AML-193 (cell line): ENCODE measurements around the gene AFAP1L1.
A peak's percentile ranks its signal among the peaks of the same experiment; 100 is the strongest.

Experiments used
- DNase-seq, 2 experiments: peaks; one replicate each; lab custom pipeline; 2025; lab: John Stamatoyannopoulos, UW

The AFAP1L1 gene

DNA sequence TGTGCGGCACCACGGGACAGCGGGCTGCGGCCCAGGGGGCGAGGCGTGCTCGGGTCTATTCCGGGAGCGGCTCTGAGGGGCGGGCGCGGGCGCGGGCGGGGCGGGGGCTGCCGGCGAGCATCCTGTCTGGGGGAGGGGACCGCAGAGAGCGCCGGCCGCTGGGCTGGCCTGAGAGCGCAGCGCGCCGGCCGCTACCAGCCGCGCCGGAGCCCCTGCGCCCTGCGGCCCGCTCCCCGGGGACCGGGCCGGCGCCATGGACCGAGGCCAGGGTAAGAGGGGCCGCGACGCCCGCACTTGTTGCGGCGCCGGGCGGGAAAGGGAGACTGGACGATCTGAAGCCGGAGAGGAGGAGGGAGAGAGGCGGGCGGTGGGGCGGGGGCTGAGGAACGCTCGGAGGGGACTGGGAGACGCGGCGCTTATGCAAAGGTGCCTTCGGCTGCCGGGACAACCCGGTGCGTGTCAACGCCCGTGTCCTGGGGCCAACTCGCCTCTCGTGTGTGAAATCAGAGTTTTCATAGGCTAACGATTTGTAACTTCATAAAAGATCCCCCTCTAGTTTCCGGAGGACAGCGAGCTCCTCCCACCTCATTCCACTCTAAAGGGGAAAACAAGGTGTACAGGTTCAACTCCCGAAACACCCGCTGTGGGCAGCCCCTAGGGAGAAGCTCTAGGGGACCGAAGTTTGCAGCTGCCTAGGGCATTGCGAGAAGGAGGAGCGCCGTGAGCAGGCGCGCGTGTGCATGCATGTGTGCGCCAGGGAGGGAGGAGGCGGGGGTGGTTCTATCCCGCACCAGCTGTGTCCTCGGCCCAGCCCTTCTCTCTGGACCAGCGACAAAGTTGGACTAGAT is at the start of gene AFAP1L1:
Gene AFAP1L1, plus strand, starts transcription at position 144 of the 848 bp plus-strand sequence. Its CDS starts 110 bp downstream, at position 254.
- no peak for DNase-seq

GRCh38 chr5:149223081-149223848 is 48.4 kb upstream of the AFAP1L1 start:
- DNase-seq, result no peak

DNA sequence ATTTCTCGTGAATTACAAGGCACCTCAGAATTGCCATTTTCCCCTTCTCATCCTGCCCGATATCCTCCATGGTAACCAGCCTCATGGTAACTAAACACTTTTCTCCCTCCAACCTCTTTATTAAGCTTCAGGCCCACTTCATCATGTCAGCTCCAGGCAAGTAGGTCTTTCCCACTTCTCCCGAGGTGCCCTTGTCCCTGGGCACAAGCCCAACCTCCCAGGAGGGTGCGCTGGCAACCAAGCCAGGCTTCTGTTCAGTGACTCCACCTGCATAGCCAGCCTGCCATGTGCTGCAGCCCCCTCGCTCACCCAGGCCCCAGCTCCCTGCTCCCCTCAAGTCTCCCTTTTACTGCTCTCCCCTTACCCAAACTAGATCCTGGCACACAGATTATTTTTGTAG is 47.4 kb upstream of the AFAP1L1 start:
- DNase-seq, result no peak

DNA sequence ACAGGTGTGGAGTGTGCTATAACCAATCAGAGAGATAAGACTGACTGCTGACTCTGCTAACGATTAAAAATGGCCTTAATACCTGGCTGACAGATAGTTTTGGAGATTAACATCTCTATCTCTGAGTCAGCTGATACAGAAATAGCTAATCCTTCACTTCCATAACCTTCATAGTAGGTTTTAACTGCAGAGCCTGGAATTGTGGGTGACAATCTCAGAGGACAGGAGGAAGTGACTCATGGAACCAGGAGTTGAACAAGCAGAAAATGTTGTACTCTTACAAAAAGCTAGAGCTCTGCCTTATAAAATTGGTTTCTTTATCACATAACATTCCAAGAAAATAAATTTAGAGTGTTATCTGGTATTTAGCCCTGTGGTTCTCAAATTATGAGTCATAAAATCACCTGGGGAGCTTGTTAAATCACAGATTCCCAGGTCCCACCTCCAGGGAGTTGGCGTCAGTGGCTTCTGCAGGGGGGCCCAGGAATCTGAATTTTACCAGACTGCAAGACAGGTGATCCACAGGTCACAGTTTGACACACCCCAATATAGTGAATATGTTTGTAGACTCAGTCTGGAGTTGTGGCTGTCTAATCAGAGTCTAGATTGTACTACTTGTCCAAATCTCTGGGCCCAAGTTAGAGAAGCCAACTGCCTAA is 44.4 kb upstream of the AFAP1L1 start:
- no peak for DNase-seq

GRCh38 chr5:149228618-149229297 is 42.9 kb upstream of the AFAP1L1 start:
- DNase-seq, result peak; percentile 5 to 8

DNA sequence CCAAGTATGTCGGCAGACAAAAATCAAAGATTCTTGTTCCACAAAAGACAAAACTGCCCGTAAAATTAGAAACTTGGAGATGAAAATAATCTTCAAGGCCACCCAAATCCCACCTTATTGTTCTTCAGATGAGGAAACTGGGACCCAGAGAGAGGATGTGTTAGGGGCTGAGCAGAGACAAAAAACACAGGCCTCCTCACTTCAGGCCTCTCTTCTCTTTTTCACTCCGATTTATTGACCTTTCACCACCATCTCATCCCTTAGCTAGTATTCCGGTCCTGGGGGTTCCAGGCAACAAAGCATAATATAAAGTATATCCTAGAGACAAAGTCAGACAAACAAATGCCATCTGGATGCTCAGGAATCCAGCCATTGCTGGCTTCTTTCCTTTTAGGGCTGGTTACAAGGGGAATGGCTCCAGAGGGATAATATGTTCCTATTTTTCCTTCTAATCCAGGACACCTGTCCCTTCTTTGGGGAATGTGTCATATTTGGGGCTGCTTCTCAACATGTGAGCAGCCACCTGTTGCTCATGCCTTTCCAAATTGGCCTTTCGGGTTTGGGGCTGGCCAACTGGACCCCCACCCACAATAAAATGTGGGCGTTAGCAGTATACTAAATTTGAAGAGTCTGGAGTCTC is 42.2 kb upstream of the AFAP1L1 start:
- DNase-seq, result no peak

DNA sequence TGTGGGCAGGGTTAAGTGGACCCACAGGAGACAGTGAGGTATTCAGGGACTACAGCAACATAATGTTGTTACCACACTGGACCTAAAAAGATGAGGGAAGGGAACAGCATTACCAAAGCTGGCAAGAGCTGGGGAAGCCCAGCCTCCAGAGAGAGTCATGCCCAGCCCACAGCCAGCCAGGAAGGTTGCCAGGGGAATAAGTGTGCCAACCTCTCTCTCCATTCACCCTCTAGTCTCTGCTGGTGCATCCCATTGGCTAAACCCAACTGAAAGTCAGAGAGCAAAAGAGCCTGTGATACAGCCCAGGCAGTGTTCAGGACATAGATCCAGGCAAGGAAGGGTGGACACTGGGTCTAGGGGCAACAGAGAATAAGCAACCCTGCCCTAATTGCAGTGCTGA is 35.8 kb upstream of the AFAP1L1 start:
- DNase-seq, result no peak

GRCh38 chr5:149237662-149238061 is 34.0 kb upstream of the AFAP1L1 start:
- DNase-seq, result no peak

DNA sequence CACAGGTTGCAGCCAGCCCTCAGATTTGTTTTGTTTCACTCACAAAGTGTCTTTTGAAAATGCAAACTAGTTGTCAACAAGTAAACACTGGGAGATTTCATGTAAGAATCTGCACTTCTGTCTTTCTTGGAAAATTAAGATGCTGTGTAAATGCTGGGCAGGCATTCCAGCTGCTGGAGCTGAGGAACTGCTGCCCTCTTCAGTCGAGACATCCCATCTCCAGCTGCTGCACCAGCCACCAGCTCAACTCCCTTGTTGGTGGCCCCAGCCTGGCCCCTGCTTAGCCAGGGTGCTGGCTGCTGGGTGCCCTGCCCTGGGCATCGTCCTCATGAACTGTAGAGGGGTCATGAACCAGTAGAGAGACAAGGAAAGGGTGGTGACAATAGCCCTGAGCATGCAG is 33.1 kb upstream of the AFAP1L1 start:
- DNase-seq, result no peak

DNA sequence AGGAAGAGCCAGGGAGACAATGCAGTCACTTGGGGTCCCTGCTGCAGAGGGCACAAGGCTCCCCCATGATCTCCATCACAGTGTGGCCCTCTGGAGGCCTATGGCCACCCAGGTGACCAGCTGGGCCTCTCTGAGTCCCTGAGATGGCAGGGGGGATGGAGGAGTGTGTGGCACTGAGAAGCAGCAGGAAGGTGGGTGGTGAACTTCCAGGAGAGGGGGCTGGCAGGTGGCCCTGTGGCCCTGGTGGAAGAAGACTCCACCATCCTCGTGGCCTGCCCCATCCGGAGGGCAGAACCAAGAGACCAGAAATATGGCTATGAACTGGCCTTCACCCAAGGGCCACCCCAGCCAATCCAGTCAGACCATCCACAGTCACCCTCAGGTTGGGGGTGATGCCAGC is 31.7 kb upstream of the AFAP1L1 start:
- no peak for DNase-seq

DNA sequence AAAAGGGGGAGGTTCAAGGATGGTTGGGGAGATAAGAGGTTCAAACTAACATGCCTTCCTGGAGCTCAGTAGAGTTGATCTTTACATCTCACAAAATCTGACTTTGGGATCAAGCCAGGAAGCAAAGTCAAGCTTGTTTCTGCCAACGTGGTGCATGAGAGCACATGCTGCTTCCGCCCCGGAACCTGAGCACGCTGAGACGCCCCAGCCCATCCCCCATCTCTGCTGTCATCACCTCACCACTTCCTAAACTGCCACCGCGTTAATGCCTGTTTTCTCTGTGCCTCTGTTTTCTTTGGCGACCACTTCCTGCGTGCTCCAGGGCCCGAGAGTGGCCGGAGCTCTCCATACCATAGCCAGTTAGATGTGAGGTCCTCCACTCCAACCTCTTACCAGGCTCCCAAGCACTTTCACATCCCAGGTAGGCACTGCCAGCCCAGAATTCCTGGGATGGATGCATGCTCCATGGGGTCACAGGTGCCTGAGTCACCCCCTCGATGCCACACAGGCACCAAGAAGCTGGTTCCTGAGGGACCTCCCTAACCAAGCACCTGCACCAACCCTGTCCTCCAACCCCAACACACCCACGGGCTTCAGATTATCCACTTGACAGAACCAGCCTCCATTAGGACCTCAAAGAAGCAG is 31.2 kb upstream of the AFAP1L1 start:
- DNase-seq, result no peak

DNA sequence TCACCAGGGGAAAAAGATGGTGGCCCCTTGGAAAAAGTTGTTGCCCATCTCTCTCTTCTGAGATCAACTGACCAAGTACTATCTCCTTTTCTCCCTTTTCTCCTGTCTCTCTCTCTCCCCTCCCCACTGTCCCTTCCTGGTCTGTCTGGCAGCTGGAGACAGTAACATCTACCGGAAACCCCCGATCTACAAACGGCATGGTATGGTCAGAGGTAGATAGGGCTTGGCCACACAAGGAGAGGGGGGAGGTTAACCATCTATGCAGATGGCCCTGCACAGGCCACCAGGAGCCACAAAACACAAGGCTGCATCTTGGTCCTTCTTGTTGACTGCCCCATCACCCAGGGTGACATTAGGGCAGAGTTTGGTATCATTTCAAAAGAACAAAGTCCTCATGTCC is 29.3 kb upstream of the AFAP1L1 start:
- no peak for DNase-seq

DNA sequence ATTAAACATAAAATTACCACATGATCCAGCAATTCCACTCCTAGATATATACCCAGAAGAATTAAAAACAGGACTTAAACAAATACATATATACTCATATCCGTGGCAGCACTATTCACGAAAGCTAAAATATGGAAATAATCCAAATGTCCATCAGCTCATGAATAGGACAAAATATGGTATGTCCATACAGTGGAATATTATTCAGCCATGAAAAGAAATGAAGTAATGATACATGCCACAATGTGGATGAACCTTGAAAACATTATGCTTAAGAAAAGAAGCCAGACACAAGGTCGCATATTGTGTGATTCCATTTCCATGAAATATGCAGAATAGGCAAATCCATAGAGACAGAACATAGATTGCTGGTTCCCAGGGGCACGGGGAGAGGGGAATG is 24.8 kb upstream of the AFAP1L1 start:
- no peak for DNase-seq

- no peak for DNase-seq
Observed at GRCh38 chr5:149247726-149248125, 23.9 kb upstream of the AFAP1L1 start.

DNA sequence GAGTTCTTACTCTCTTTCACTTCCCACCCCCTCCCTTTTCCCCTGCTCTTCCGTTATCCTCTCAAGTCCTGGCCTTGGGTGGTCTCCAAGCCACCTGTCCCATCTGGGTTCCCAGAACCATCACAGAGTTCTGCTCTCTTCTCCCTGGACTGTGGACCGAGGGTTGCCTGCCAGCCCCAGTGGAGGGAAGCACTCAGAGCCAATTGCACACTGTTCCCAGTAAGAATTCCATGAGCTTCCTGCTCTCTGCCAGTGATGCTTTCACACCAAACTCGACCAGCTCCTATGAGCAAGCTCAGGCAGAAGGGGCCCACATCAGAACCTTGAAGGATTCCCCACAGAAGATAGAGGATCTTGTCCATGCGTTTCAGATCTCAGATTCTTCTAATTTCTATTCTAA is 20.1 kb upstream of the AFAP1L1 start:
- DNase-seq, result no peak

GRCh38 chr5:149254506-149254905 is 17.2 kb upstream of the AFAP1L1 start:
- DNase-seq, result no peak

DNA sequence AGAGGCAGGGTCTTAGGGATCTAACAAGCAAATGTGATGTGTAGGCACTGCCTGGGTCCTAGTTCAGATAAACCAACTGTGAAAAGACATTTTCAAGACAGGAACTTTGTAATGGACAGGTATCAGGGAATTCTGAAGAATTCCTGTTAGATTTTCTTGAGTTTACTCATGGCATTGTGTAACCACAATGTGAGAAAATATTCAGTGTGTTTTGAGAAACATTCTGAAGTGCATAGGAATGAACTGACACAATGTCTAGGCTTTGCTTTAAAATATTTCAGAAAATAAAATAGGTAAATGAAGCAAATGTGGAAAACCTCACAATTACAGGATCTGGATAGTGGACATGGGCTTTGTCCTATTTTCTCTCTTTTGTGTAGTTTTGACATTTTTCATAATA is 15.2 kb upstream of the AFAP1L1 start:
- no peak for DNase-seq

DNA sequence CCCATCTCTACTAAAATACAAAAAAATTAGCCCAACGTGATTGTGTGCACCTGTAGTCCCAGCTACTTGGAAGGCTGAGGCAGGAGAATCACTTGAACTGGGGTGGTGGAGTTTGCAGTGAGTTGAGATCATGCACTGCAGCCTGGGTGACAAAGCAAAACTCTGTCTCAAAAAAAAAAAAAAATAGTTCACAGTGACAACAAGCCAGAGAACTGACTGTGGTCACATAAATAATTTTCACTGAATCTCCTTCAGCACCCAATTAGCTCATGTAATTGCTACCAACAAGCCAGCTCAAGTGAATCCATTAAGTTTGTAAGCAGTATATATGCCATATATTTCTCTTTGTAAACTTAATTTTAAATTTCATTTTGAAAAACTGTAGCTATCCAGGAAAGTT is 14.5 kb upstream of the AFAP1L1 start:
- DNase-seq, result no peak

- no peak for DNase-seq
Observed at GRCh38 chr5:149257889-149258705, 13.6 kb upstream of the AFAP1L1 start.

GRCh38 chr5:149260761-149261160 is 10.9 kb upstream of the AFAP1L1 start:
- no peak for DNase-seq
